Loucy (cell line): ENCODE measurements around the gene PAK3.

Source experiments
- EZH2phosphoT487 ChIP-seq: fragments of 200-600 bp; IDR thresholded peaks from 2 replicates; pipeline ENCODE4 v1.6.1; 2018; ENCODE audit warnings: antibody characterized with exemption, mild to moderate bottlenecking, moderate library complexity, borderline replicate concordance
- TF ChIP-seq, protein P1 (sequence below): fragments of 200-600 bp; sonication (generic); conservative IDR thresholded peaks from 2 replicates; pipeline ENCODE4 v1.5.1; 2014; ENCODE audit warnings: mild to moderate bottlenecking, antibody characterized with exemption, low read length

DNA sequence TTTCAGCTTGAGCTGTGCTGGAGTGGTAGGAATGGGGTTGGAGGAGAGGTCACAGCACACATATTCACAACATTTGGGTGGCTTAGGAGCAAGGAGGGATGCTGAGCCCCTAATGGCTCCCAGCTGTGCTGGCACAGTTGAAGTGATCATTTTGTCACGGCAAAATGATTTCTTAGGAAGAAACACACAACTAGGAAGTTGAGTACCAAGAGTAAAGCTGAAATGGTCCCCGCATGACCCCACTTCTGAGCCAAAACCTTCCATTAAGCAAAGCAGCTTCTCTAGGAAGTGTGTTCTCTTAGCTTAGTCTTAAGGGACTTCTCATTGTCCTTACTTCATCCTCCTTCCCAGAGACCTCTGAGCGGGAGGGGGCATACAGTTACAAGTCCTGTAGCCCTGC is 161.7 kb downstream of the PAK3 start:
- TF ChIP-seq, protein P1, sequence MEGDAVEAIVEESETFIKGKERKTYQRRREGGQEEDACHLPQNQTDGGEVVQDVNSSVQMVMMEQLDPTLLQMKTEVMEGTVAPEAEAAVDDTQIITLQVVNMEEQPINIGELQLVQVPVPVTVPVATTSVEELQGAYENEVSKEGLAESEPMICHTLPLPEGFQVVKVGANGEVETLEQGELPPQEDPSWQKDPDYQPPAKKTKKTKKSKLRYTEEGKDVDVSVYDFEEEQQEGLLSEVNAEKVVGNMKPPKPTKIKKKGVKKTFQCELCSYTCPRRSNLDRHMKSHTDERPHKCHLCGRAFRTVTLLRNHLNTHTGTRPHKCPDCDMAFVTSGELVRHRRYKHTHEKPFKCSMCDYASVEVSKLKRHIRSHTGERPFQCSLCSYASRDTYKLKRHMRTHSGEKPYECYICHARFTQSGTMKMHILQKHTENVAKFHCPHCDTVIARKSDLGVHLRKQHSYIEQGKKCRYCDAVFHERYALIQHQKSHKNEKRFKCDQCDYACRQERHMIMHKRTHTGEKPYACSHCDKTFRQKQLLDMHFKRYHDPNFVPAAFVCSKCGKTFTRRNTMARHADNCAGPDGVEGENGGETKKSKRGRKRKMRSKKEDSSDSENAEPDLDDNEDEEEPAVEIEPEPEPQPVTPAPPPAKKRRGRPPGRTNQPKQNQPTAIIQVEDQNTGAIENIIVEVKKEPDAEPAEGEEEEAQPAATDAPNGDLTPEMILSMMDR, result no peak
- no peak for TF ChIP-seq EZH2phosphoT487
